Measurements from ENCODE around the gene WDFY3.

DNA sequence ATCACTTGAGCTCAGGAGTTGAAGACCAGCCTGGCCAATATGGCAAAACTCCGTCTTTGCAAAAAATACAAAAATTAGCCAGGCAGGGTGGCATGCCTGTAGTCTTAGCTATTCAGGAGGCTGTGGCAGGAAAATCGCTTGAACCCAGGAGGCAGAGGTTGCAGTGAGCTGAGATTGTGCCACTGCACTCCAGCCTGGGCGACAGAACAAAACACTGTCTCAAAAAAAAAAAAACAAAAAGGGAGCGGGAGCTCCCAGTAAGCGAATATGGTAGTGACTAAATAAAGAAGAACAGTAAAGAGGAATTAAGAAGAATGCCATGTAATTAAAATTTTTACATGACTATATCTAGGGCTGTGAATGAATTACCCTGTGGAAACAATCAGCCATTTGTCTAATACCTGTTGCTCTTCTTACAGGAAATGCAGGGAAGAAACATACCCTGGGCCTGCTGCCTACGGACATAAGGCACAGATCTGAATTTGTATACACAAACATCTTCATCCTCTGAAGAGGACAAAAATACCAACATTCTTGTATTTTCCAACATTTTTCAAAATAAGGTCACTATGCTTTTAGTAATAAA lies 11.4 kb downstream of the WDFY3 start:
- TF ChIP-seq, protein P1, sequence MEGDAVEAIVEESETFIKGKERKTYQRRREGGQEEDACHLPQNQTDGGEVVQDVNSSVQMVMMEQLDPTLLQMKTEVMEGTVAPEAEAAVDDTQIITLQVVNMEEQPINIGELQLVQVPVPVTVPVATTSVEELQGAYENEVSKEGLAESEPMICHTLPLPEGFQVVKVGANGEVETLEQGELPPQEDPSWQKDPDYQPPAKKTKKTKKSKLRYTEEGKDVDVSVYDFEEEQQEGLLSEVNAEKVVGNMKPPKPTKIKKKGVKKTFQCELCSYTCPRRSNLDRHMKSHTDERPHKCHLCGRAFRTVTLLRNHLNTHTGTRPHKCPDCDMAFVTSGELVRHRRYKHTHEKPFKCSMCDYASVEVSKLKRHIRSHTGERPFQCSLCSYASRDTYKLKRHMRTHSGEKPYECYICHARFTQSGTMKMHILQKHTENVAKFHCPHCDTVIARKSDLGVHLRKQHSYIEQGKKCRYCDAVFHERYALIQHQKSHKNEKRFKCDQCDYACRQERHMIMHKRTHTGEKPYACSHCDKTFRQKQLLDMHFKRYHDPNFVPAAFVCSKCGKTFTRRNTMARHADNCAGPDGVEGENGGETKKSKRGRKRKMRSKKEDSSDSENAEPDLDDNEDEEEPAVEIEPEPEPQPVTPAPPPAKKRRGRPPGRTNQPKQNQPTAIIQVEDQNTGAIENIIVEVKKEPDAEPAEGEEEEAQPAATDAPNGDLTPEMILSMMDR (conservative IDR thresholded peaks at IDR 0.05; ENCODE audit: low read depth, low read length): no peak
- no peak for TF ChIP-seq MXI1 (IDR thresholded peaks at IDR 0.05; ENCODE audit: borderline replicate concordance, low read depth, low read length)
- TF ChIP-seq POLR2A (IDR thresholded peaks at IDR 0.05; ENCODE audit: low read depth, low read length): no peak
- TF ChIP-seq, protein P2, sequence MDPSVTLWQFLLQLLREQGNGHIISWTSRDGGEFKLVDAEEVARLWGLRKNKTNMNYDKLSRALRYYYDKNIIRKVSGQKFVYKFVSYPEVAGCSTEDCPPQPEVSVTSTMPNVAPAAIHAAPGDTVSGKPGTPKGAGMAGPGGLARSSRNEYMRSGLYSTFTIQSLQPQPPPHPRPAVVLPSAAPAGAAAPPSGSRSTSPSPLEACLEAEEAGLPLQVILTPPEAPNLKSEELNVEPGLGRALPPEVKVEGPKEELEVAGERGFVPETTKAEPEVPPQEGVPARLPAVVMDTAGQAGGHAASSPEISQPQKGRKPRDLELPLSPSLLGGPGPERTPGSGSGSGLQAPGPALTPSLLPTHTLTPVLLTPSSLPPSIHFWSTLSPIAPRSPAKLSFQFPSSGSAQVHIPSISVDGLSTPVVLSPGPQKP (IDR thresholded peaks at IDR 0.05; ENCODE audit: borderline replicate concordance, low read depth, low read length): no peak
- TF ChIP-seq, protein P3, sequence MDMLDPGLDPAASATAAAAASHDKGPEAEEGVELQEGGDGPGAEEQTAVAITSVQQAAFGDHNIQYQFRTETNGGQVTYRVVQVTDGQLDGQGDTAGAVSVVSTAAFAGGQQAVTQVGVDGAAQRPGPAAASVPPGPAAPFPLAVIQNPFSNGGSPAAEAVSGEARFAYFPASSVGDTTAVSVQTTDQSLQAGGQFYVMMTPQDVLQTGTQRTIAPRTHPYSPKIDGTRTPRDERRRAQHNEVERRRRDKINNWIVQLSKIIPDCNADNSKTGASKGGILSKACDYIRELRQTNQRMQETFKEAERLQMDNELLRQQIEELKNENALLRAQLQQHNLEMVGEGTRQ (IDR thresholded peaks at IDR 0.05; ENCODE audit: low read depth, low read length): no peak
- TF ChIP-seq SMC3 (IDR thresholded peaks at IDR 0.05; ENCODE audit: low read depth, low read length): no peak
- no peak for TF ChIP-seq RCOR1 (IDR thresholded peaks at IDR 0.05; ENCODE audit: insufficient replicate concordance, low read length)
- no peak for TF ChIP-seq FOS (IDR thresholded peaks at IDR 0.05; ENCODE audit: low read depth, low read length)
- no peak for TF ChIP-seq RAD21 (IDR thresholded peaks at IDR 0.05; ENCODE audit: low read length)
